HG02970 (cell line): Measurements from ENCODE around the gene SYT17.

ENCODE experiments used
- ATAC-seq: cut with Tn5 transposase; IDR thresholded peaks from one replicate; pipeline ENCODE4 v1.9.1; 2021; ENCODE audit warnings: mild to moderate bottlenecking, moderate library complexity, moderate number of reproducible peaks; ENCODE audit not compliant: unreplicated experiment, low FRiP score

The SYT17 gene

GRCh38 chr16:19167710-19168370, at the start of gene SYT17:
Gene SYT17, plus strand, starts transcription at chr16:19168240. Its CDS starts 407 bp downstream, at chr16:19168647.
- no peak for ATAC-seq

- no peak for ATAC-seq
These were observed 49.1 kb upstream of the SYT17 start for GRCh38 chr16:19118938-19119431.

- ATAC-seq, result no peak
These were observed 48.5 kb upstream of the SYT17 start for GRCh38 chr16:19119564-19119963.

- ATAC-seq, result no peak
These were observed 44.4 kb upstream of the SYT17 start for GRCh38 chr16:19123535-19124178.

GRCh38 chr16:19126300-19126699, 41.7 kb upstream of the SYT17 start:
- no peak for ATAC-seq

GRCh38 chr16:19127205-19127604, 40.8 kb upstream of the SYT17 start:
- no peak for ATAC-seq

GRCh38 chr16:19127674-19128131, 40.3 kb upstream of the SYT17 start:
- no peak for ATAC-seq

- ATAC-seq, result no peak
These were observed 39.4 kb upstream of the SYT17 start for GRCh38 chr16:19128454-19129200.

- ATAC-seq, result no peak
These were observed 37.7 kb upstream of the SYT17 start for GRCh38 chr16:19130385-19130784.

- ATAC-seq, result no peak
These were observed 36.9 kb upstream of the SYT17 start for GRCh38 chr16:19130852-19131824.

- ATAC-seq, result no peak
These were observed 36.2 kb upstream of the SYT17 start for GRCh38 chr16:19131825-19132218.

- ATAC-seq, result no peak
These were observed 35.8 kb upstream of the SYT17 start for GRCh38 chr16:19132255-19132654.

GRCh38 chr16:19132898-19133297, 35.1 kb upstream of the SYT17 start:
- no peak for ATAC-seq

- ATAC-seq, result no peak
These were observed 34.4 kb upstream of the SYT17 start for GRCh38 chr16:19133600-19133999.

- no peak for ATAC-seq
These were observed 32.7 kb upstream of the SYT17 start for GRCh38 chr16:19135201-19135842.

GRCh38 chr16:19135896-19136438, 32.1 kb upstream of the SYT17 start:
- ATAC-seq, result no peak

GRCh38 chr16:19136549-19137196, 31.4 kb upstream of the SYT17 start:
- no peak for ATAC-seq

- no peak for ATAC-seq
These were observed 30.6 kb upstream of the SYT17 start for GRCh38 chr16:19137201-19138128.
